SK-N-SH (cell line): ENCODE data around the gene MAP4. TPM values are rescaled to one million over a fixed set of nuclear protein-coding genes. Genes with fewer than 3 reads are reported as not detected.

Source experiments
- CTCF ChIA-PET: fragments of 300-600, 350-600 bp; formaldehyde crosslinking; extraction: SDS; loops from one replicate; lab custom pipeline; 2021; lab: Yijun Ruan, JAX
- POLR2A ChIA-PET: fragments of 350-600 bp; sonication (Branson Sonifier 250); formaldehyde crosslinking; extraction: SDS; loops from one replicate; lab custom pipeline; 2020; ENCODE audit warnings: antibody characterized with exemption, inconsistent platforms; lab: Yijun Ruan, JAX
- DNase-seq: peaks from one replicate; pipeline ENCODE4 v3.0.0; 2012
- H2AFZ ChIP-seq: fragments of 200-600 bp; sonication (generic); 2 replicates; pipeline ENCODE4 v1.8.1; 2016; ENCODE audit warnings: antibody characterized with exemption, mild to moderate bottlenecking, low read depth
- H3F3A ChIP-seq: fragments of 200-600 bp; sonication (generic); replicated peaks from 2 replicates; pipeline ENCODE3; 2016; ENCODE audit warnings: antibody characterized with exemption, mild to moderate bottlenecking; ENCODE audit not compliant: insufficient read depth
- H3K27ac ChIP-seq, 2 experiments: fragments of 200-500 bp in 1 of 2; fragments of 200-600 bp in 1 of 2; sonication (Bioruptor generic) in 1 of 2; sonication (generic), shearing (Covaris generic) in 1 of 2; 2 replicates each; pipeline versions ENCODE4 v1.5.1 to v1.6.1; 2014 to 2016; ENCODE audit warnings: low read depth in 2 of 2, inconsistent platforms in 1 of 2, low read length in 1 of 2, mild to moderate bottlenecking in 1 of 2, mixed read lengths in 1 of 2
- H3K27me3 ChIP-seq: fragments of 200-600 bp; sonication (generic), shearing (Covaris generic); 2 replicates; pipeline ENCODE4 v1.6.1; 2016; ENCODE audit warnings: mixed run types; ENCODE audit not compliant: insufficient read depth
- H3K36me3 ChIP-seq, 2 experiments: fragments of 200-500 bp in 1 of 2; fragments of 200-600 bp in 1 of 2; sonication (Bioruptor generic) in 1 of 2; sonication (generic) in 1 of 2; replicated peaks in 1 of 2; 2 replicates each; pipeline versions ENCODE3 to v1.5.1; 2014 to 2016; ENCODE audit warnings: low read length in 1 of 2, mild to moderate bottlenecking in 1 of 2; ENCODE audit not compliant: insufficient read depth in 2 of 2, control insufficient read depth in 1 of 2
- H3K4me1 ChIP-seq, 2 experiments: fragments of 200-500 bp in 1 of 2; fragments of 200-600 bp in 1 of 2; sonication (Bioruptor generic) in 1 of 2; sonication (generic), shearing (Covaris generic) in 1 of 2; 2 replicates each; pipeline versions ENCODE4 v1.5.1 to v1.6.1; 2014 to 2016; ENCODE audit warnings: low read depth in 1 of 2, low read length in 1 of 2, mixed run types in 1 of 2; ENCODE audit not compliant: insufficient read depth in 2 of 2, control insufficient read depth in 1 of 2
- H3K4me2 ChIP-seq: fragments of 200-600 bp; sonication (generic), shearing (Covaris generic); 2 replicates; pipeline ENCODE4 v1.6.1; 2017; ENCODE audit warnings: mixed run types
- H3K4me3 ChIP-seq, 2 experiments: fragments of 200-500 bp in 1 of 2; fragments of 200-600 bp in 1 of 2; sonication (Bioruptor generic) in 1 of 2; sonication (generic), shearing (Covaris generic) in 1 of 2; 2 replicates each; pipeline versions ENCODE4 v1.5.1 to v1.8.1; 2014 to 2016; ENCODE audit warnings: low read depth in 2 of 2, inconsistent platforms in 1 of 2, low read length in 1 of 2, mild to moderate bottlenecking in 1 of 2, mixed read lengths in 1 of 2, moderate library complexity in 1 of 2
- H3K79me2 ChIP-seq: fragments of 200-600 bp; sonication (generic); 2 replicates; pipeline ENCODE4 v1.8.1; 2017; ENCODE audit warnings: mild to moderate bottlenecking; ENCODE audit not compliant: insufficient read depth
- H3K9ac ChIP-seq: fragments of 200-600 bp; sonication (generic); 2 replicates; pipeline ENCODE4 v1.6.1; 2017; ENCODE audit warnings: mixed run types
- H3K9me2 ChIP-seq: fragments of 200-600 bp; sonication (generic); 2 replicates; pipeline ENCODE4 v1.6.1; 2017; ENCODE audit warnings: mixed run types
- H3K9me3 ChIP-seq: fragments of 200-600 bp; sonication (generic); 2 replicates; pipeline ENCODE4 v1.6.1; 2017; ENCODE audit warnings: mixed run types, mild to moderate bottlenecking, moderate library complexity
- H4K20me1 ChIP-seq: fragments of 200-600 bp; sonication (generic); 2 replicates; pipeline ENCODE4 v1.6.1; 2017; ENCODE audit warnings: mild to moderate bottlenecking, mixed run types; ENCODE audit not compliant: insufficient read depth
- ELF1 ChIP-seq: IDR thresholded peaks from 2 replicates; pipeline ENCODE4 v1.4.0; 2012
- EP300 ChIP-seq, 2 experiments: IDR thresholded peaks; 2 replicates each; pipeline versions ENCODE4 v1.4.0 to v1.6.1; 2012; ENCODE audit warnings: borderline replicate concordance in 1 of 2, low read depth in 1 of 2, low read length in 1 of 2
- EZH2phosphoT487 ChIP-seq: fragments of 200-600 bp; sonication (generic); IDR thresholded peaks from 2 replicates; pipeline ENCODE4 v1.6.1; 2017; ENCODE audit warnings: low read depth, mixed run types, mild to moderate bottlenecking, antibody characterized with exemption, moderate library complexity, borderline replicate concordance
- FOSL2 ChIP-seq: IDR thresholded peaks from 2 replicates; pipeline ENCODE4 v1.4.0; 2012; ENCODE audit warnings: low read depth, mild to moderate bottlenecking, moderate library complexity, borderline replicate concordance
- FOXJ3 ChIP-seq: sonication (generic); formaldehyde crosslinking; IDR thresholded peaks from 2 replicates; pipeline ENCODE4 v1.5.1; 2020; ENCODE audit warnings: mild to moderate bottlenecking, missing genetic modification reagents
- FOXM1 ChIP-seq: IDR thresholded peaks from 2 replicates; pipeline ENCODE4 v1.4.0; 2012; ENCODE audit warnings: low read depth, mild to moderate bottlenecking
- GATA2 ChIP-seq: sonication (generic); formaldehyde crosslinking; IDR thresholded peaks from 2 replicates; pipeline ENCODE4 v1.5.0; 2020; ENCODE audit warnings: mild to moderate bottlenecking, missing genetic modification reagents
- JUND ChIP-seq: IDR thresholded peaks from 2 replicates; pipeline ENCODE4 v1.4.0; 2012
- MEF2A ChIP-seq: IDR thresholded peaks from 2 replicates; pipeline ENCODE4 v1.4.0; 2012; ENCODE audit warnings: low read depth, borderline replicate concordance
- MXI1 ChIP-seq: IDR thresholded peaks from 2 replicates; pipeline ENCODE4 v1.6.1; 2012; ENCODE audit warnings: mild to moderate bottlenecking, low read depth, low read length, improper control_type of control experiment
- NFIC ChIP-seq: IDR thresholded peaks from 2 replicates; pipeline ENCODE4 v1.4.0; 2012; ENCODE audit warnings: borderline replicate concordance
- NRF1 ChIP-seq: IDR thresholded peaks from 2 replicates; pipeline ENCODE4 v1.6.1; 2012; ENCODE audit warnings: low read depth, mild to moderate bottlenecking, low read length
- POLR2AphosphoS5 ChIP-seq: IDR thresholded peaks from 2 replicates; pipeline ENCODE4 v1.6.1; 2012; ENCODE audit warnings: low read depth, low read length
- RAD21 ChIP-seq: IDR thresholded peaks from 2 replicates; pipeline ENCODE4 v1.6.1; 2012; ENCODE audit warnings: mild to moderate bottlenecking, low read length
- RCOR1 ChIP-seq: fragments of 150-350 bp; IDR thresholded peaks from 2 replicates; pipeline ENCODE4 v1.6.1; 2017; ENCODE audit warnings: antibody characterized with exemption, low read length
- RFX5 ChIP-seq: IDR thresholded peaks from 2 replicates; pipeline ENCODE4 v1.6.1; 2012; ENCODE audit warnings: mild to moderate bottlenecking, improper control_type of control experiment, low read length
- SIN3A ChIP-seq: IDR thresholded peaks from 2 replicates; pipeline ENCODE4 v1.6.1; 2012; ENCODE audit warnings: low read depth, mild to moderate bottlenecking, low read length, moderate library complexity, borderline replicate concordance
- SMC3 ChIP-seq: IDR thresholded peaks from 2 replicates; pipeline ENCODE4 v1.6.1; 2012; ENCODE audit warnings: low read depth, low read length, improper control_type of control experiment
- TAF1 ChIP-seq: IDR thresholded peaks from 2 replicates; pipeline ENCODE4 v1.6.1; 2012; ENCODE audit warnings: low read depth, mild to moderate bottlenecking, low read length, moderate library complexity, borderline replicate concordance
- TCF12 ChIP-seq: IDR thresholded peaks from 2 replicates; pipeline ENCODE4 v1.4.0; 2012
- TEAD4 ChIP-seq: IDR thresholded peaks from 2 replicates; pipeline ENCODE4 v1.4.0; 2012; ENCODE audit warnings: mild to moderate bottlenecking, borderline replicate concordance; ENCODE audit not compliant: insufficient read depth
- YY1 ChIP-seq: IDR thresholded peaks from 2 replicates; pipeline ENCODE4 v1.4.0; 2012; ENCODE audit warnings: low read depth, mild to moderate bottlenecking
- WGBS: methylation state at CpG from one replicate; pipeline ENCODE4 v1.1.6; 2017; ENCODE audit warnings: low lambda C conversion rate; 5-methylcytosine and 5-hydroxymethylcytosine counted together
- polyA plus RNA-seq, 3 experiments: library from polyadenylated mRNA; depleted of rRNA; stranded (reverse); fragments of >200 nt; gene quantifications; 2 replicates each; pipeline ENCODE4 v1.2.3, GENCODE V29; 2012
- TF ChIP-seq, protein P1 (sequence below): IDR thresholded peaks from 2 replicates; pipeline ENCODE4 v1.4.0; 2012; ENCODE audit warnings: low read depth, borderline replicate concordance
- TF ChIP-seq, protein P2 (sequence below): IDR thresholded peaks from 2 replicates; pipeline ENCODE4 v1.4.0; 2012; ENCODE audit warnings: low read depth
- TF ChIP-seq, protein P3 (sequence below): fragments of 150-350 bp; IDR thresholded peaks from 2 replicates; pipeline ENCODE4 v1.6.1; 2016; ENCODE audit warnings: mild to moderate bottlenecking, low read depth, low read length
- TF ChIP-seq, protein P4 (sequence below): fragments of 150-350 bp; IDR thresholded peaks from 2 replicates; pipeline ENCODE4 v1.6.1; 2017; ENCODE audit warnings: antibody characterized with exemption, low read length, low read depth, borderline replicate concordance
- TF ChIP-seq, protein P5 (sequence below): IDR thresholded peaks from 2 replicates; pipeline ENCODE4 v1.4.0; 2012; ENCODE audit warnings: low read depth, borderline replicate concordance

The MAP4 gene
- polyA plus RNA-seq, 1 of the 3 experiments (the other 2 are of a cell fraction): 121 TPM

DNA sequence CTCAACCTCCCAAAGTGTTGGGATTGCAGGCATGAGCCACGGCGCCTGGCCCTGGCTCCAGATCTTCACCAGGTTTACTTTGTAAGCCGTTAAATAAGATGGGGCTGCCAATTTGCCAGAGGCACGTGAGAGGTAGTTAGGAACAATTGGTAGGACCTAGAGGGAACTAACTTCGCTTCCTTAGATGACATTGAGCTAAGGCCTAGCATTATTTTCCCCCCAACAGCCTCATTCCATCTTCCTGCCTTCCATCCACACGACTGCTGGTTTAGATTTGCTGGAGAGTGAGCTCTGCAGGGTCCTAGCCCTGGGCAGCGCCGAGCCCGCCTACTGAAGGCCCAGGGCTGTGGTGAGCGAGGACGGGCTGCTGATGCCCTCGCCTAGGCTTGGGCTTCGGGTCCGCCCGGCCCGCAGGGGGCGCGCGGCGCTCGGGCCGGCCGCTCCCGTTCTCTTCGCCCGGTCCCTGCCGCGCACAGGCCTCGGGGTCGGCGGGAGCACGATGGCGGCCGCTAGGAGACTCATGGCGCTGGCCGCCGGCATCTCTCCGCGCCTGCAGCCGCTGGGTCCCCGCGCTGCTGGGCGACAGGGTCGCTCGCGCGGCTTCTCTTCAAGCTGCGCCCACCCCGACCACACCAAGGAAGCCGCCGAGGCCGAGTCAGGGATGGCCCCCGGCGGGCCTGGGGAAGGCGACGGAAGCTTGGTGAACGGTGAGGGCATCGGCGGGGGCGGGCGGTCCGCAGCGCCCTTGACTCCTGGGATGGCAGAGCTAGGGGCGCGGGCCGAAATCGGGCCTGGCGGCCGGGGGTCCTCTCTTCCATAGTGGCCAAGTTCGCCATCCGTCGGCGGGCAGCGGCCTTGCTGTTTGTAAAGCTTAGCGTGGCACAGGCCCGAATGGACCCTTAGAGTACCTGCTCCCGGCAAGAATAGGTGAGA lies 191.4 kb downstream of the MAP4 start:
- 7% methylated on average over 34 of the region's 77 CpGs for WGBS
- POLR2A ChIA-PET: interaction anchor here (0.6 to 2.4 kb wide), 6 partner anchors 11 to 327 kb away, joined by 3 to 8 read pairs (median 4); partner anchors contain the start of gene DHX30
- TF ChIP-seq NRF1 (no peak), TCF12 (peak; percentile 8; the same call in 1 of the 2 replicates), ELF1 (no peak), POLR2AphosphoS5 (peak; percentile 36; the same call in 1 of the 2 replicates), SIN3A (no peak; the same call in 1 of the 2 replicates), FOSL2 (0 out of 2 replicates have a peak, but pooled peaks have one; percentile 2), RAD21 (peak; percentile 25; the same call in 1 of the 2 replicates), SMC3 (peak; percentile 52), EZH2phosphoT487 (no peak), EP300 (IDR thresholded peaks at IDR 0.05; ENCODE audit: borderline replicate concordance in 1 of 2, low read depth in 1 of 2, low read length in 1 of 2) (no peak), RCOR1 (no peak; the same call in none of the 2 replicates), TEAD4 (no peak), GATA2 (CRISPR knock-in tag) (no peak), FOXJ3 (CRISPR knock-in tag) (no peak), MXI1 (peak; percentile 83; the same call in 1 of the 2 replicates), MEF2A (no peak), NFIC (no peak), JUND (no peak), RFX5 (no peak), YY1 (peak; percentile 93), TAF1 (peak; percentile 96; the same call in 1 of the 2 replicates), FOXM1 (0 out of 2 replicates have a peak, but pooled peaks have one; percentile 25)
- TF ChIP-seq, protein P1, sequence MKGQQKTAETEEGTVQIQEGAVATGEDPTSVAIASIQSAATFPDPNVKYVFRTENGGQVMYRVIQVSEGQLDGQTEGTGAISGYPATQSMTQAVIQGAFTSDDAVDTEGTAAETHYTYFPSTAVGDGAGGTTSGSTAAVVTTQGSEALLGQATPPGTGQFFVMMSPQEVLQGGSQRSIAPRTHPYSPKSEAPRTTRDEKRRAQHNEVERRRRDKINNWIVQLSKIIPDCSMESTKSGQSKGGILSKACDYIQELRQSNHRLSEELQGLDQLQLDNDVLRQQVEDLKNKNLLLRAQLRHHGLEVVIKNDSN: peak; percentile 24; the same call in 1 of the 2 replicates
- TF ChIP-seq, protein P2, sequence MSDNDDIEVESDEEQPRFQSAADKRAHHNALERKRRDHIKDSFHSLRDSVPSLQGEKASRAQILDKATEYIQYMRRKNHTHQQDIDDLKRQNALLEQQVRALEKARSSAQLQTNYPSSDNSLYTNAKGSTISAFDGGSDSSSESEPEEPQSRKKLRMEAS: peak; percentile 58; the same call in 1 of the 2 replicates
- TF ChIP-seq, protein P3, sequence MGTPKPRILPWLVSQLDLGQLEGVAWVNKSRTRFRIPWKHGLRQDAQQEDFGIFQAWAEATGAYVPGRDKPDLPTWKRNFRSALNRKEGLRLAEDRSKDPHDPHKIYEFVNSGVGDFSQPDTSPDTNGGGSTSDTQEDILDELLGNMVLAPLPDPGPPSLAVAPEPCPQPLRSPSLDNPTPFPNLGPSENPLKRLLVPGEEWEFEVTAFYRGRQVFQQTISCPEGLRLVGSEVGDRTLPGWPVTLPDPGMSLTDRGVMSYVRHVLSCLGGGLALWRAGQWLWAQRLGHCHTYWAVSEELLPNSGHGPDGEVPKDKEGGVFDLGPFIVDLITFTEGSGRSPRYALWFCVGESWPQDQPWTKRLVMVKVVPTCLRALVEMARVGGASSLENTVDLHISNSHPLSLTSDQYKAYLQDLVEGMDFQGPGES: no peak
- TF ChIP-seq, protein P4, sequence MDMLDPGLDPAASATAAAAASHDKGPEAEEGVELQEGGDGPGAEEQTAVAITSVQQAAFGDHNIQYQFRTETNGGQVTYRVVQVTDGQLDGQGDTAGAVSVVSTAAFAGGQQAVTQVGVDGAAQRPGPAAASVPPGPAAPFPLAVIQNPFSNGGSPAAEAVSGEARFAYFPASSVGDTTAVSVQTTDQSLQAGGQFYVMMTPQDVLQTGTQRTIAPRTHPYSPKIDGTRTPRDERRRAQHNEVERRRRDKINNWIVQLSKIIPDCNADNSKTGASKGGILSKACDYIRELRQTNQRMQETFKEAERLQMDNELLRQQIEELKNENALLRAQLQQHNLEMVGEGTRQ: no peak
- TF ChIP-seq, protein P5, sequence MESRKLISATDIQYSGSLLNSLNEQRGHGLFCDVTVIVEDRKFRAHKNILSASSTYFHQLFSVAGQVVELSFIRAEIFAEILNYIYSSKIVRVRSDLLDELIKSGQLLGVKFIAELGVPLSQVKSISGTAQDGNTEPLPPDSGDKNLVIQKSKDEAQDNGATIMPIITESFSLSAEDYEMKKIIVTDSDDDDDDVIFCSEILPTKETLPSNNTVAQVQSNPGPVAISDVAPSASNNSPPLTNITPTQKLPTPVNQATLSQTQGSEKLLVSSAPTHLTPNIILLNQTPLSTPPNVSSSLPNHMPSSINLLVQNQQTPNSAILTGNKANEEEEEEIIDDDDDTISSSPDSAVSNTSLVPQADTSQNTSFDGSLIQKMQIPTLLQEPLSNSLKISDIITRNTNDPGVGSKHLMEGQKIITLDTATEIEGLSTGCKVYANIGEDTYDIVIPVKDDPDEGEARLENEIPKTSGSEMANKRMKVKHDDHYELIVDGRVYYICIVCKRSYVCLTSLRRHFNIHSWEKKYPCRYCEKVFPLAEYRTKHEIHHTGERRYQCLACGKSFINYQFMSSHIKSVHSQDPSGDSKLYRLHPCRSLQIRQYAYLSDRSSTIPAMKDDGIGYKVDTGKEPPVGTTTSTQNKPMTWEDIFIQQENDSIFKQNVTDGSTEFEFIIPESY: peak; percentile 48; the same call in 1 of the 2 replicates

More for the DNA sequence above, 191.4 kb downstream of the MAP4 start:
- Histone ChIP-seq H3K9ac (peak overlapping the region; percentile 98), H3K4me3 (peak overlapping the region; percentile 74 to 95), H3K27me3 (no peaks in the 10 kb centered on the region), H3K9me3 (no peaks in the 10 kb centered on the region), H3K4me1 (peaks cover 3 to 15% of the 10 kb centered on the region in 2 experiments; a peak in 1 of 4 replicates), H3K9me2 (no peaks in the 10 kb centered on the region), H4K20me1 (peaks cover 5% of the 10 kb centered on the region; the same call in 1 of the 2 replicates), H3K4me2 (peak overlapping the region; percentile 89), H3F3A (peaks cover 8% of the 10 kb centered on the region), H3K79me2 (peaks cover 41% of the 10 kb centered on the region), H3K36me3 (peaks cover 22 to 30% of the 10 kb centered on the region in 2 experiments), H2AFZ (peak overlapping the region; percentile 56; the same call in 1 of the 2 replicates), H3K27ac (peak overlapping the region; percentile 66 to 69)
- DNase-seq: peak; percentile 98
- CTCF ChIA-PET: interaction anchor here (0.6 to 4.0 kb wide), 40 partner anchors 10 to 611 kb away, joined by 3 to 44 read pairs (median 4); no protein-coding TSS in a partner anchor
